ENCODE results near the gene SLC35D3.
"Not testable (repeated sequence)": the region's sequence is repeated elsewhere in the genome, so short reads cannot be mapped to it uniquely, and the experiment has no call there.

The SLC35D3 gene

GRCh38 chr6:136959471-136959891 lies 37.4 kb downstream of the SLC35D3 start:
- Histone ChIP-seq H3K36me3 (ENCODE audit: low read length) (no peaks in the 10 kb centered on the region), H3K27me3 (ENCODE audit: low read length) (no peaks in the 10 kb centered on the region), H3K9me2 (replicated peaks; ENCODE audit: insufficient read depth, low read length) (no peaks in the 10 kb centered on the region), H3F3A (ENCODE audit: insufficient read depth) (no peaks in the 10 kb centered on the region), H3K27ac (ENCODE audit: low read depth, low read length) (no peak overlapping the region), H3K4me2 (ENCODE audit: low read depth, low read length, poor library complexity, severe bottlenecking) (no peak overlapping the region), H3K4me3 (ENCODE audit: insufficient read depth, low read length, poor library complexity, severe bottlenecking) (no peak overlapping the region), H3K9me3 (ENCODE audit: insufficient read depth, low read length) (no peaks in the 10 kb centered on the region), H2AFZ (ENCODE audit: low read depth, low read length, severe bottlenecking) (no peak overlapping the region), H4K20me1 (ENCODE audit: low read depth, low read length) (no peaks in the 10 kb centered on the region), H3K9ac (ENCODE audit: low read length) (no peak overlapping the region), H3K79me2 (ENCODE audit: insufficient read depth, low read length) (no peaks in the 10 kb centered on the region)
- TF ChIP-seq CTCF (IDR thresholded peaks at IDR 0.05; ENCODE audit: insufficient read depth, low read length, poor library complexity, severe bottlenecking) (no peak), EZH2phosphoT487 (conservative IDR thresholded peaks at IDR 0.05; ENCODE audit: low read length) (no peak)

GRCh38 chr6:136959935-136960334 lies 37.8 kb downstream of the SLC35D3 start:
- H3F3A ChIP-seq (ENCODE audit: insufficient read depth); H3K4me3 ChIP-seq (ENCODE audit: insufficient read depth, low read length, poor library complexity, severe bottlenecking); H3K9me3 ChIP-seq (ENCODE audit: insufficient read depth, low read length); H3K27me3 ChIP-seq (ENCODE audit: low read length); H3K36me3 ChIP-seq (ENCODE audit: low read length); H3K4me2 ChIP-seq (ENCODE audit: low read depth, low read length, poor library complexity, severe bottlenecking); H3K9me2 ChIP-seq (replicated peaks; ENCODE audit: insufficient read depth, low read length); H3K9ac ChIP-seq (ENCODE audit: low read length); H2AFZ ChIP-seq (ENCODE audit: low read depth, low read length, severe bottlenecking); H4K20me1 ChIP-seq (ENCODE audit: low read depth, low read length); H3K27ac ChIP-seq (ENCODE audit: low read depth, low read length); H3K79me2 ChIP-seq (ENCODE audit: insufficient read depth, low read length): not testable (repeated sequence)

- Histone ChIP-seq H3K27ac (ENCODE audit: low read depth, low read length) (no peak overlapping the region), H3K36me3 (ENCODE audit: low read length) (no peaks in the 10 kb centered on the region), H3K4me3 (ENCODE audit: insufficient read depth, low read length, poor library complexity, severe bottlenecking) (no peak overlapping the region), H2AFZ (ENCODE audit: low read depth, low read length, severe bottlenecking) (no peak overlapping the region), H3K4me2 (ENCODE audit: low read depth, low read length, poor library complexity, severe bottlenecking) (no peak overlapping the region), H3K9me2 (replicated peaks; ENCODE audit: insufficient read depth, low read length) (no peaks in the 10 kb centered on the region), H3K79me2 (ENCODE audit: insufficient read depth, low read length) (no peaks in the 10 kb centered on the region), H3K9ac (ENCODE audit: low read length) (no peak overlapping the region), H4K20me1 (ENCODE audit: low read depth, low read length) (no peaks in the 10 kb centered on the region), H3K9me3 (ENCODE audit: insufficient read depth, low read length) (no peaks in the 10 kb centered on the region), H3F3A (ENCODE audit: insufficient read depth) (no peaks in the 10 kb centered on the region), H3K27me3 (ENCODE audit: low read length) (no peaks in the 10 kb centered on the region)
- TF ChIP-seq CTCF (IDR thresholded peaks at IDR 0.05; ENCODE audit: insufficient read depth, low read length, poor library complexity, severe bottlenecking) (no peak), EZH2phosphoT487 (conservative IDR thresholded peaks at IDR 0.05; ENCODE audit: low read length) (no peak)
Measured at GRCh38 chr6:136960781-136961180, 38.7 kb downstream of the SLC35D3 start.

GRCh38 chr6:136961848-136962247 lies 39.7 kb downstream of the SLC35D3 start:
- Histone ChIP-seq H3K9ac (ENCODE audit: low read length) (no peak overlapping the region), H2AFZ (ENCODE audit: low read depth, low read length, severe bottlenecking) (no peak overlapping the region), H3K27me3 (ENCODE audit: low read length) (no peaks in the 10 kb centered on the region), H4K20me1 (ENCODE audit: low read depth, low read length) (no peaks in the 10 kb centered on the region), H3K36me3 (ENCODE audit: low read length) (no peaks in the 10 kb centered on the region), H3K9me3 (ENCODE audit: insufficient read depth, low read length) (no peaks in the 10 kb centered on the region), H3K4me2 (ENCODE audit: low read depth, low read length, poor library complexity, severe bottlenecking) (no peak overlapping the region), H3K79me2 (ENCODE audit: insufficient read depth, low read length) (no peaks in the 10 kb centered on the region), H3K9me2 (replicated peaks; ENCODE audit: insufficient read depth, low read length) (no peaks in the 10 kb centered on the region), H3K27ac (ENCODE audit: low read depth, low read length) (no peak overlapping the region), H3F3A (ENCODE audit: insufficient read depth) (no peaks in the 10 kb centered on the region), H3K4me3 (ENCODE audit: insufficient read depth, low read length, poor library complexity, severe bottlenecking) (no peak overlapping the region)
- TF ChIP-seq CTCF (IDR thresholded peaks at IDR 0.05; ENCODE audit: insufficient read depth, low read length, poor library complexity, severe bottlenecking) = no peak
- no peak for TF ChIP-seq EZH2phosphoT487 (conservative IDR thresholded peaks at IDR 0.05; ENCODE audit: low read length)

Measured in SU-DHL-6 (cell line).